ENCODE measurements around the gene TNP1.

GRCh38 chr2:216827073-216827720, 32.7 kb downstream of the TNP1 start:
- TF ChIP-seq CTCF (IDR thresholded peaks at IDR 0.05): no peak
- TF ChIP-seq EP300 (IDR thresholded peaks at IDR 0.05): no peak
- no peak for TF ChIP-seq POLR2A (IDR thresholded peaks at IDR 0.05)
